ENCODE data around the gene ZEB2.

ZEB2 gene

DNA sequence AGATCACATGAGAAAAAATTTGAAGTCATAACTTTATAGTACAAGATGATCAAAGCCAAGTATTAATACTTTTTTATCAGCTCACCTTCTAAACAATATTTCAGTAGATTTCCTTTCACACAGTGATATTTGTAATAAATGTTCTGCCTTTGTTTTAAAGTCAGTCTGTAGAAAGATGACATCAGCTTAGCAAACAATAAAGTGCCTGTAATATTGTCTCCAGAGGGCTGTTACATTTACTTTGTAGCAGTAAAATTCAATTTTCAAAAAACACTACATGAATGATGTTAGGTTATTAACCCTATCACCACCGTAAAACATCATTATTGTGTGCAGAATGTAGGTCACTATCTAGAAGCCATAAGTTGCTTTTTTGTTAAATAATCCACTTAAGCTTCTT is 49.6 kb downstream of the ZEB2 start:
- no peaks in the 10 kb centered on the region for H3K36me3 ChIP-seq (ENCODE audit: insufficient read depth, low read length)
- H3K4me1 ChIP-seq (ENCODE audit: insufficient read depth, low read length), result peaks cover 47% of the 10 kb centered on the region
- H3K9me3 ChIP-seq (ENCODE audit: control insufficient read depth, insufficient read depth, low read length), result no peaks in the 10 kb centered on the region
- H3K9ac ChIP-seq (ENCODE audit: low read depth, low read length), result no peak overlapping the region

DNA sequence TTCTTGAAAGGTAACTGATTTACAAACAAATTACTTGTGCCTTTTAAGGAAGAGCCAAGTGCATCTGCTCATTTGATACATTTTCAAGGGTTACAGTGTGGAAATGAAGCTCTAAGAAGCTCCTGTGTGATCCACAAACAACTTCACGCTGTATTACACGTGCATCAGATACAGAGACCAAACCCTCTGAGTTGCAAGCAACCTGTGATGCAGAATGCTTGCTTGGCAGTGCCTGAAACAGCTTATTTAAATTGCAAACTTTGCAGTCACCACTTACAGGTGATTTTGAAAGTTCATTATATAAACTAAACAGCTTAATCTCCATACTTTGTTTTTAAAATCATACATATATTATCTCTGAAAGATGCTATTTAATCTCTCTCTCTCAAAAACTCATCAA is 50.1 kb downstream of the ZEB2 start:
- Histone ChIP-seq H3K4me1 (ENCODE audit: insufficient read depth, low read length) (peaks cover 47% of the 10 kb centered on the region), H3K9ac (ENCODE audit: low read depth, low read length) (no peak overlapping the region), H3K36me3 (ENCODE audit: insufficient read depth, low read length) (no peaks in the 10 kb centered on the region), H3K9me3 (ENCODE audit: control insufficient read depth, insufficient read depth, low read length) (no peaks in the 10 kb centered on the region)

DNA sequence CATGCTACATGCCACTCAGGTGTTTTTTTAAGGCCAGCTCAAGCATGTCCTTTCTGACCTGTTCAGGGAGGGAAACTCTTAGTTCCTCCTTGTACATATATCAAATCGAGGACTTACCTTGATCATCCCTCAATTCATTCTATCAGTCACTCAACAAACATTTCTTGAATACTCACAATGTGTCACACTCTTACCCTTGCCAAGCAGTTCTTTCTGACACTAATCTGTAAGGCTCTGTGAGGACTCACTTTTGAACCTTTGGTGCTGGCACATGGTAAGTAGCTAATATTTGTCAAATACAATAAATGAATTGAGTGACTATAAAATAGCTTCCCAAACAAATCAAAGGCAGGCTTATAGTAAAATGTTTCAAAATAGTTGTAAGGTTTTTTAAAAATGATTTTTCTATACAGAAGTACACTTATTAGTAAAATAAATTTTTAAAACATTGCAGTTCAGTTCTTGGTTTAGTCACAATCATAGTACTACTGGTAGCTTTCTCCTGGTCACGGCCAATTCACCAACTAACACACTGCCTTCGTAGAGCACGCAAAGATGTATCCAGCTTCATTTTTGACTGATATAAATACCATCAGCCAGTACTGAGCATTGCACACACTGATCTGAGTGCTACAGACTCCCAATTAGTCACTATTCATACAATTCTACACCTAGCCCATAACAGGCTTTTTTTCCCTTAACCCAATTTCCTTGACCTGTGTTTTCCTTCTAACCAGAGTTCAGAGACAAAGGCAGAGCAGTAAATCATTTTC is 50.9 kb downstream of the ZEB2 start:
- Histone ChIP-seq H3K36me3 (ENCODE audit: insufficient read depth, low read length) (no peaks in the 10 kb centered on the region), H3K9me3 (ENCODE audit: control insufficient read depth, insufficient read depth, low read length) (no peaks in the 10 kb centered on the region), H3K9ac (ENCODE audit: low read depth, low read length) (no peak overlapping the region), H3K4me1 (ENCODE audit: insufficient read depth, low read length) (peaks cover 43% of the 10 kb centered on the region)

DNA sequence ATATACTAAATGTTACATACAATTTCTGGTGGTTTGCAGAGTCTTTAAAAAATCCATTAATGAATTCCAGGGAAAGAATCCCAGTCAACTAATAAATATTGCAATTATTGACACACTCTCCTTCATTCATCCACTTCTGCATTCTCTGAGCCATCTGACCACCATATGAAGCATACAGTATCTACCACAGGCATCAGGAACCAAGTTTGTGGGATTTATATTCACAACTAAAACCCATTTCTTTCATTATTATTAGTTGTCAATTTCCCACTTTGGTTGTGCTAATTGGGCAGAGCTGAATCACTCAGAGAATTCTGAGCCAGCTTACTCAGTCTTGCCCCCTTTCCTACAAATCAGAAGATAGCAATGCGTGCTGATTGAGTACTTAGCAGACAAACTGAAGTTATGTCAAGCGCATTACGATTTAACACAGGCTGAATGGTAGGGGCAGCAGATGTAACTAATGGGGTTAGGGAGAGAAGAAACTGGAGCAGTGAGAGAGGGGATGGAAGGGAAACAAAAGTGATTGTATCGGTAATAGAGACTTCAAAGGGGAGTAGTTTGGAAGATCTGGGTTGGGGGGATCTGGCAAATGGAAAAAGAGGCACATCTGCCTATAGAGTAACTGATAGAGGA is 52.3 kb downstream of the ZEB2 start:
- H3K36me3 ChIP-seq (ENCODE audit: insufficient read depth, low read length), result no peaks in the 10 kb centered on the region

DNA sequence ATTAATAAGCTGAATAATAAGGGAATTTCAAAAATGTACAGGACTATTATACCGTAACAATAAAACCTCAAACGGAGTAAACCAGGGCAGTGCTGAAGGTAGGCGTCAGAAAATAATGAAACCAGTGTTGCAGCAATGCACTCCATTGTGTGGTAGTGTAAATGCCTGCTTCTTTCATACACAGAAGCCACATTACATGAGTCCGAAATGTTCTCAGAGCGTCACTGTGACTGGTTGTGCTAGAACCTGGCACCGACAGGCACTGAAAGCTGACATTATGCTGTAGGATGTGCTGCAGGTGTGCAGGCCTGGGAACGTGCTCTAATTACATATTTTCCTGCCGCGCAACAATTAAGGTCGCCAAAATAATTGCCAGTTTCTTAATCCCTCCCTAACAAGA is 53.3 kb downstream of the ZEB2 start:
- H3K4me1 ChIP-seq (ENCODE audit: insufficient read depth, low read length), result peaks cover 36% of the 10 kb centered on the region
- no peaks in the 10 kb centered on the region for H3K36me3 ChIP-seq (ENCODE audit: insufficient read depth, low read length)
- no peak overlapping the region for H3K9ac ChIP-seq (ENCODE audit: low read depth, low read length)
- no peaks in the 10 kb centered on the region for H3K9me3 ChIP-seq (ENCODE audit: control insufficient read depth, insufficient read depth, low read length)

More for the DNA sequence above, 52.3 kb downstream of the ZEB2 start:
- Histone ChIP-seq H3K4me1 (ENCODE audit: insufficient read depth, low read length) (peaks cover 31% of the 10 kb centered on the region), H3K9ac (ENCODE audit: low read depth, low read length) (no peak overlapping the region), H3K9me3 (ENCODE audit: control insufficient read depth, insufficient read depth, low read length) (no peaks in the 10 kb centered on the region)

DNA sequence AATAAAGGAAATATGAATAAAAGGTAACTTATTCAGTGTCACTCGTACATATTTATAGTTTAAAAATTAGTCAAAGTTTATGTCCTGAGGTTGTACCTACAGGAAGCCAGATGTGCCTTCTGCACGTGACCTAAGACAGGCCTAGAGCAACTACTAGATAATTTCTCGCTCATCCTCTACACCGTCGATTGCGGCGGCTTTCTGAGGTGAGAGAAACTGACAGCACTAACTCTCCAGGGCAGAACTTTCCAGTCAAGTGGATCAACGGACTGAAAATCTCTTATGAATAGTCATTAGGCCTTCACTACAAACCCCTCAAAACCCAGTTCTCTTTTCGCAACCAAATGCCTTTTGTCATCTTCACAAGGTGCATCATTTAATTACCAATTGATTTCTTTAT is 54.2 kb downstream of the ZEB2 start:
- peaks cover 32% of the 10 kb centered on the region for H3K4me1 ChIP-seq (ENCODE audit: insufficient read depth, low read length)
- no peaks in the 10 kb centered on the region for H3K36me3 ChIP-seq (ENCODE audit: insufficient read depth, low read length)
- H3K9ac ChIP-seq (ENCODE audit: low read depth, low read length), result no peak overlapping the region

DNA sequence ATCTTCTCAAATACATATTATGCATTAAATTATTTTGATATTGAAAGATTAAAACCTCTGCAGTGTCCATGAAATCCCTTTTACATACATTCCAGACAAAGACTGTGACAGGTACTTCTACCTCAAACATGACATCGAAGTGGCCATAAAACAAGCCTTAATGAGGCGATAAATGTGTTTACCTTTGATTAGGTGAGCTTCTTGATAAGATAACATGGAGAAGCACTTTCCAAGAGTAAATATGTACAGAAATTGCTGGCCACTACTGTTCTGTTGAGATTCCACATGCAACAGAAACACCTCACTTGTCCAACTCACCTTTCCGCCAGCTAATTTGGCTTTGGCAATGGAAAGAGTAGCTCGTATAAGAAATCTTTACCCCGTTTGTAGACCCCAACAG is 55.2 kb downstream of the ZEB2 start:
- peaks cover 21% of the 10 kb centered on the region for H3K4me1 ChIP-seq (ENCODE audit: insufficient read depth, low read length)
- H3K9me3 ChIP-seq (ENCODE audit: control insufficient read depth, insufficient read depth, low read length), result no peaks in the 10 kb centered on the region
- no peak overlapping the region for H3K9ac ChIP-seq (ENCODE audit: low read depth, low read length)
- H3K36me3 ChIP-seq (ENCODE audit: insufficient read depth, low read length), result no peaks in the 10 kb centered on the region

More for the DNA sequence above, 54.2 kb downstream of the ZEB2 start:
- no peaks in the 10 kb centered on the region for H3K9me3 ChIP-seq (ENCODE audit: control insufficient read depth, insufficient read depth, low read length)

DNA sequence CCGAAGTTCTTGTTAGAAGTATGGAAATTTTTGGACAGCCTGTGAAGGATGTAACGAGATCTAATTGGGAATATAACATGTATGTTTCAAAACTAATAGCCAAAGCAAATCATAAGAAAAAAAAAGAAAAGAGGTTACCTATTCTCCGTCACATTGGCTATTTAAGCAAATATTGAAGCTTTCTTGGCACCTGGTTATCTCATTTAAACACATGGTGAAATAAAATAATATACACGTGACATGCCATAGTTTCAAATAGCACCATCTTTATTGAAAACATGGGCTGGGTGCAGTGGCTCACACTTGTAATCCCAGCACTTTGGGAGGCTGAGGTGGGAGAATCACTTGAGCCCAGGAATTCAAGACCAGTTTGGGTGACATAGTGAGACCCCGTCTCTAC is 56.7 kb downstream of the ZEB2 start:
- H3K36me3 ChIP-seq (ENCODE audit: insufficient read depth, low read length), result no peaks in the 10 kb centered on the region
- no peaks in the 10 kb centered on the region for H3K9me3 ChIP-seq (ENCODE audit: control insufficient read depth, insufficient read depth, low read length)
- no peak overlapping the region for H3K9ac ChIP-seq (ENCODE audit: low read depth, low read length)
- H3K4me1 ChIP-seq (ENCODE audit: insufficient read depth, low read length), result peaks cover 16% of the 10 kb centered on the region

DNA sequence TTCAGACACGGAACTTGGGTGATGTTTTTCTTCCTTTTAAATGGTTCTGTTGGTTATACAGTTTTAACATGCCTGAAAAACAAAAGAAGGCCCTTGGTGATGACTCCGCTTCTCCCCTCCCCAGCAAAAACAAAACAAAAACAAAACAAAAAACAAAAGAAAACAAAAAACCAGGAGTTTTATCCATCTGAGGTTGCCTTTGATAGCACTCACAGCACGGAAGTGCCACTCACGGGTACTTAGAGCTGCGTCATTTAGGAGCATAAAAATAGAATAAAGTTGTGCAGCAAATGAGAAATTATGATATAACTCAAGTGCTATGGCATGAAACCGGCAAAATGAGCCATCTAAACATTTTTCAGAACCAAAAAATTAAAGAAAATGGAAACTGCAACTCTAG is 57.7 kb downstream of the ZEB2 start:
- no peaks in the 10 kb centered on the region for H3K9me3 ChIP-seq (ENCODE audit: control insufficient read depth, insufficient read depth, low read length)
- no peak overlapping the region for H3K9ac ChIP-seq (ENCODE audit: low read depth, low read length)
- no peaks in the 10 kb centered on the region for H3K36me3 ChIP-seq (ENCODE audit: insufficient read depth, low read length)
- peaks cover 6% of the 10 kb centered on the region; the same call in 1 of the 2 replicates for H3K4me1 ChIP-seq (ENCODE audit: insufficient read depth, low read length)

DNA sequence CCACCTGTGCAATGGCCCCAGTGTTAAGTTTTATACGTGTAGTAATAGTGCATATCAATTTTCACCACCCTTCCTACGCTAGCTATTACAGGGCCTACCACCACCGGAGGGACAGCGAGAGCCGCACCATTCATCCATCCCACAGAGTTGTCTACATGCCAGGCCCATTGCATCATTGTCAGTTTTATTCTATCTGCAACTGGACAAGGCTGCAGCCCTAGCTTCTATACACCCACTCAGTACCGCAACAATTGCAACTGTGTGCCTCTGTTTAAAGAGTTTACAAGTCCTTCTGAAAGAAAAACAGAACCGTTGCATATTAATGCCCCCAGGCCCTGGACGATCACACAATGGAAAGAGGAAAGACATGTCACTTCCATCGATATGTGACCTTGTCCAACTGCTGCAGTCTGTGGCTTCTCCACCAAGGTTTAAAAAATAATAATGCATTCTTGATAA is 58.6 kb downstream of the ZEB2 start:
- H3K9ac ChIP-seq (ENCODE audit: low read depth, low read length), result no peak overlapping the region
- peaks cover 10% of the 10 kb centered on the region for H3K4me1 ChIP-seq (ENCODE audit: insufficient read depth, low read length)
- H3K9me3 ChIP-seq (ENCODE audit: control insufficient read depth, insufficient read depth, low read length), result no peaks in the 10 kb centered on the region
- H3K36me3 ChIP-seq (ENCODE audit: insufficient read depth, low read length), result no peaks in the 10 kb centered on the region

DNA sequence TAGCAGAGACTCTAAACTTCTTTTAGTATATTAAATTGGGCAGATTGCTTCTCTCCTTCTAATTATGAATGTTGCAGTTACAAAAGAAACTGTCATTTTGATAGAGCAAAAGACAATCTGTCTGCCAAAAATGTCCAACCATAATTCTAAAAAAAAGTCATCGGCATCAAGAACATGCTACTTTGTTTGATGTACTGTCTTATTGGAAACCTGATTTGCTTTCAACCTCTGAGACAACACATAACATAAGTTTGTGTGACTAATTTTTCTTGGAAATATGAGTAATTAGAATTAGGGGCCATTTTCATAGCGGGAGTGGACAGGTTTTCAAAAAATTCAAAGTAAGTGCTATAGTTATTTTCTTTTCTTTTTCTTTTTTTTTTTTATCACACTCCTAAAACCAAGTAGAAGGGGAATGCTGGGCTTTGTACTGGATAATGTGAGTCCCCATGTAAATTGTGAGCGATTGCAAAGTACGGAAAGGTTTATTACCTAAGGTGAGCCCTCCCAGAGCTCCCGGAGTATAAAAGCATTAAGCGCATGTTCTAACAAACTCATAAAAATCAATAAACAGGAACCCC is 59.1 kb downstream of the ZEB2 start:
- Histone ChIP-seq H3K4me1 (ENCODE audit: insufficient read depth, low read length) (peaks cover 10% of the 10 kb centered on the region), H3K9ac (ENCODE audit: low read depth, low read length) (no peak overlapping the region), H3K36me3 (ENCODE audit: insufficient read depth, low read length) (no peaks in the 10 kb centered on the region), H3K9me3 (ENCODE audit: control insufficient read depth, insufficient read depth, low read length) (no peaks in the 10 kb centered on the region)

DNA sequence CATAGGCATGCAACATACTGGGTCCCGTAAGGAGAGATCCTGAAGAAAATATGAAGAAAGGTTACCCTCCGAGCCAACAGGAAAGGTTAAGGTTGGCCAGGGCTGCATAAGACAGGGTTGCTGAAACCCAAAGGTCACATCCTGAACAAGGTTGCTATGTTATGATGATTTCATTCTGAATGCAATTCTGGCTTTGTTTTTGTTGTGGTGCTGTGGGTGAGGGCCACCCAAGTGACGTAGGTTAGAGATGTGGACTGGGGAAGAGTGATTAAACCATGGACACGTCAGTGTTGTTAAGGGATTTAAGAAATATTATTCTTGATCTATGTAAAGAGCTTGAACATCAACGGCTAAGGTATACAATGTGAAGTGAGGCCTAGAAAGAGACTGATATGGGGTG is 60.0 kb downstream of the ZEB2 start:
- no peak overlapping the region for H3K9ac ChIP-seq (ENCODE audit: low read depth, low read length)
- peaks cover 10% of the 10 kb centered on the region for H3K4me1 ChIP-seq (ENCODE audit: insufficient read depth, low read length)
- H3K9me3 ChIP-seq (ENCODE audit: control insufficient read depth, insufficient read depth, low read length), result no peaks in the 10 kb centered on the region
- H3K36me3 ChIP-seq (ENCODE audit: insufficient read depth, low read length), result no peaks in the 10 kb centered on the region

DNA sequence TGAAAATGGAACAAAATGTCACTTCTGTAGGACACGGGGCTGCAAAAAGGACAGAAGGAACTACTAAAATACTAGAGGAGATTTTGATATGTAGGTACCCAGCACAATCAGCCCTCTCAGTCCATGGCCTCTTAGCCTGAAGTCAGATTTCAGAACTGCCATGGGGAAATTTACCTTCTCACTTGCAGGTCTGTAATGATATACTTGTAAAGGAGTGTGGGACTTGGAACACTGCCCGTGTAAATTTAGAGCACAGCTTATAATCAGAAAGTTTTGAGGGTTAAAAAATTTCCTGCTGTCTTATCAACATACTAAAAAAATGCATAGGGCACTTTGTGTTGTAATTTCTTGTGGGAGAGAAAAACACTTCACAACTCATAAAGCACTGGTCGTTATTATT is 60.6 kb downstream of the ZEB2 start:
- no peaks in the 10 kb centered on the region for H3K36me3 ChIP-seq (ENCODE audit: insufficient read depth, low read length)
- H3K9me3 ChIP-seq (ENCODE audit: control insufficient read depth, insufficient read depth, low read length), result no peaks in the 10 kb centered on the region
- H3K9ac ChIP-seq (ENCODE audit: low read depth, low read length), result no peak overlapping the region
- peaks cover 16% of the 10 kb centered on the region for H3K4me1 ChIP-seq (ENCODE audit: insufficient read depth, low read length)

DNA sequence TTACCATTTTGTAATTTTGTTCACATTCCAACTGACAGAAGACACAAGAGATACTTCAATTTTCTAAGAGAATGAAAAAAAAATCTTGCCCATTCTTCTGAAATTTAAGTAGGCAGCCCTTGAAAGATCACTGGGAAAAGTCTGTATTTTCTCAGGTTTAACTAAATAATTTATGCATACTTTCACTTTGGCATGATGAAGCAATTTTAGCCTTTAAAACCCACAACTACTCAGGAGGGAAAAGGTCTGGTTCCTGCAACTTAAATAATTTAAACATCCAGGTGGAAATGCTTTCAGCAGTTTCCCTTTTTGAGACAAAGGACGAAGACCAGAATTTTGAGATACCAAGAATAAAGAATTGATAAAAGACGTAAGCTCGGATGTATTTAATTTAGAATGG is 61.4 kb downstream of the ZEB2 start:
- Histone ChIP-seq H3K9ac (ENCODE audit: low read depth, low read length) (no peak overlapping the region), H3K9me3 (ENCODE audit: control insufficient read depth, insufficient read depth, low read length) (no peaks in the 10 kb centered on the region), H3K4me1 (ENCODE audit: insufficient read depth, low read length) (peaks cover 23% of the 10 kb centered on the region), H3K36me3 (ENCODE audit: insufficient read depth, low read length) (no peaks in the 10 kb centered on the region)

DNA sequence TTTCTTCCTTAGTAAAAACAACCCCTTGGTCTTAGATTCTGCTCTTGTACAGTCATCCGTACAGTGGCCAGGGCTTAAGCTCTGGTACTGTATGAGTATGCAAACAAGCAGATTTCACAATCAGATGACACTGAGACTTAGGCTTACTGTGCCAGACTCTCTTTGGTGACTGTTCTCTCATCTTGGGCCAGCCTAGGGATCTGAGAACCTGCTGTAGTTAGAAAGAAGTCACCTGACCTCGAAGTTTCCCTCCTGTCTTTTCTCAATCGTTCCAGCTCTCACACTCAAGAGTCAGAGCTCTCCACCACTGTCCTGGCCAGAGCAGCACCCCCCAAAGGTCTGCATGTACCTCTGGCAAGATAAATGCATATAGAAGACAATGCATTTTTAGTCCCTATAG is 63.2 kb downstream of the ZEB2 start:
- Histone ChIP-seq H3K9me3 (ENCODE audit: control insufficient read depth, insufficient read depth, low read length) (no peaks in the 10 kb centered on the region), H3K4me1 (ENCODE audit: insufficient read depth, low read length) (peaks cover 32% of the 10 kb centered on the region), H3K9ac (ENCODE audit: low read depth, low read length) (no peak overlapping the region), H3K36me3 (ENCODE audit: insufficient read depth, low read length) (no peaks in the 10 kb centered on the region)

Data from ES-I3 (cell line).